Dermis blood vessel endothelial cell (primary cell): ENCODE data around the gene PTPRH. TPM values are rescaled to one million over a fixed set of nuclear protein-coding genes. Genes with fewer than 3 reads are reported as not detected.

Source experiments
- DNase-seq: peaks from one replicate; pipeline ENCODE4 v3.0.0; 2010
- total RNA-seq: library from RNA; depleted of rRNA; stranded (reverse); fragments of >200 nt; gene quantifications from 2 replicates; pipeline ENCODE4 v1.2.3, GENCODE V29; 2014

Gene PTPRH, protein sequence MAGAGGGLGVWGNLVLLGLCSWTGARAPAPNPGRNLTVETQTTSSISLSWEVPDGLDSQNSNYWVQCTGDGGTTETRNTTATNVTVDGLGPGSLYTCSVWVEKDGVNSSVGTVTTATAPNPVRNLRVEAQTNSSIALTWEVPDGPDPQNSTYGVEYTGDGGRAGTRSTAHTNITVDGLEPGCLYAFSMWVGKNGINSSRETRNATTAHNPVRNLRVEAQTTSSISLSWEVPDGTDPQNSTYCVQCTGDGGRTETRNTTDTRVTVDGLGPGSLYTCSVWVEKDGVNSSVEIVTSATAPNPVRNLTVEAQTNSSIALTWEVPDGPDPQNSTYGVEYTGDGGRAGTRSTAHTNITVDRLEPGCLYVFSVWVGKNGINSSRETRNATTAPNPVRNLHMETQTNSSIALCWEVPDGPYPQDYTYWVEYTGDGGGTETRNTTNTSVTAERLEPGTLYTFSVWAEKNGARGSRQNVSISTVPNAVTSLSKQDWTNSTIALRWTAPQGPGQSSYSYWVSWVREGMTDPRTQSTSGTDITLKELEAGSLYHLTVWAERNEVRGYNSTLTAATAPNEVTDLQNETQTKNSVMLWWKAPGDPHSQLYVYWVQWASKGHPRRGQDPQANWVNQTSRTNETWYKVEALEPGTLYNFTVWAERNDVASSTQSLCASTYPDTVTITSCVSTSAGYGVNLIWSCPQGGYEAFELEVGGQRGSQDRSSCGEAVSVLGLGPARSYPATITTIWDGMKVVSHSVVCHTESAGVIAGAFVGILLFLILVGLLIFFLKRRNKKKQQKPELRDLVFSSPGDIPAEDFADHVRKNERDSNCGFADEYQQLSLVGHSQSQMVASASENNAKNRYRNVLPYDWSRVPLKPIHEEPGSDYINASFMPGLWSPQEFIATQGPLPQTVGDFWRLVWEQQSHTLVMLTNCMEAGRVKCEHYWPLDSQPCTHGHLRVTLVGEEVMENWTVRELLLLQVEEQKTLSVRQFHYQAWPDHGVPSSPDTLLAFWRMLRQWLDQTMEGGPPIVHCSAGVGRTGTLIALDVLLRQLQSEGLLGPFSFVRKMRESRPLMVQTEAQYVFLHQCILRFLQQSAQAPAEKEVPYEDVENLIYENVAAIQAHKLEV
- total RNA-seq, result 0.17 and 0.19 TPM in 2 replicates

DNA sequence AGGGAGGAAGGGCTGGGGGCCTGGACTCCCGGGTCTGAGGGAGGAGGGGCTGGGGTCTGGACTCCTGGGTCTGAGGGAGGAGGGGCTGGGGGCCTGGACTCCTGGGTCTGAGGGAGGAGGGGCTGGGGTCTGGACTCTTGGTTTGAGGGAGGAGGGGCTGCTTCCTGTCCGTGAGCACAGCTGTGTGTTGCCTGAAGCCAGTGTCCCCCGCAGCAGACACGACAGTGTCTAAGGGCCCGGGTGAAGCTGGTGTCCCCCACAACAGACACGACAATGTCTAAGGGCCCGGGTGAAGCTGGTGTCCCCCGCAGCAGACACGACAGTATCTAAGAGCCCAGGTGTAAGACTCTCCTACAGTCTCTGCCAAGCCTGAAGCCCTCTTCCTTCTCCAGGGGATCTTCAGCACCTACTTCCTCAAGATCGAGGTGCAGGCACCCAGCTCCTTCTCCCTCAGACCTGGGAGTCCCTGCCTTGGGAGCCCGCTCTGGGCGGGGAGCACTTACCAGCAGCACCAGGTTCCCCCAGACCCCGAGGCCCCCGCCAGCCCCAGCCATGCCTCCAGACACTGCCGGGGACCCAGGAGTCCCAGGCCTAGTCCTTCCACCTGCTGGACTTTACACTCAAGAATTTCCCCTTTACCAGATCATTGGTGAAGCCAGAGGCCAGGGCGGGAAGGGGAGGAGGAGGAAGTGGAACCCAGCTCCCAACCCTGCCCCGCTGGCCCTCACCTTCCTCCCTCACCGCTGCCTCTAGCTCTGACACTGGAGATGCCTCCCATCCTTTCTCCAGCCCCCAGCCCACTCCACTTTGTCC lies at the start of gene PTPRH:
Gene PTPRH, minus strand, starts transcription at position 622 of the 813 bp plus-strand sequence. Its CDS starts 68 bp downstream, at position 554.
- no peak for DNase-seq

DNA sequence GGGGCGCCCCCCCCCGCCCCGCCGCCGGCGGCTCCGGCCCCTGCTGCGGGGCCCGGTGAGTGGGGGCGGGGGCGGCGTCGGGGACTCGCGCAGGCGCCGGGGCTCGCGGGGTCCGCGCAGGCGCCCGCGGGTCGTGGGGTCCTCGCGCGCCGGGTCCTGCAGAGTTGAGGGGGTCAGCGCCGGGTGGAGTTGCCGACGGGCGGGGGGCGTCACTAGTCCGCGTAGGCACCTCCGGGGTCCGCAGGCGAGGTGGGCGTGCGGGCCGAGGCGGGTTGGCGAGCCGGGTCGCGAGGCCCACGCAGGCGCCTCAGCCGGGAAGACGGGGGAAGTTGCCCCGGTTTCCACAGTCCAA lies 49.2 kb upstream of the PTPRH start:
- no peak for DNase-seq

DNA sequence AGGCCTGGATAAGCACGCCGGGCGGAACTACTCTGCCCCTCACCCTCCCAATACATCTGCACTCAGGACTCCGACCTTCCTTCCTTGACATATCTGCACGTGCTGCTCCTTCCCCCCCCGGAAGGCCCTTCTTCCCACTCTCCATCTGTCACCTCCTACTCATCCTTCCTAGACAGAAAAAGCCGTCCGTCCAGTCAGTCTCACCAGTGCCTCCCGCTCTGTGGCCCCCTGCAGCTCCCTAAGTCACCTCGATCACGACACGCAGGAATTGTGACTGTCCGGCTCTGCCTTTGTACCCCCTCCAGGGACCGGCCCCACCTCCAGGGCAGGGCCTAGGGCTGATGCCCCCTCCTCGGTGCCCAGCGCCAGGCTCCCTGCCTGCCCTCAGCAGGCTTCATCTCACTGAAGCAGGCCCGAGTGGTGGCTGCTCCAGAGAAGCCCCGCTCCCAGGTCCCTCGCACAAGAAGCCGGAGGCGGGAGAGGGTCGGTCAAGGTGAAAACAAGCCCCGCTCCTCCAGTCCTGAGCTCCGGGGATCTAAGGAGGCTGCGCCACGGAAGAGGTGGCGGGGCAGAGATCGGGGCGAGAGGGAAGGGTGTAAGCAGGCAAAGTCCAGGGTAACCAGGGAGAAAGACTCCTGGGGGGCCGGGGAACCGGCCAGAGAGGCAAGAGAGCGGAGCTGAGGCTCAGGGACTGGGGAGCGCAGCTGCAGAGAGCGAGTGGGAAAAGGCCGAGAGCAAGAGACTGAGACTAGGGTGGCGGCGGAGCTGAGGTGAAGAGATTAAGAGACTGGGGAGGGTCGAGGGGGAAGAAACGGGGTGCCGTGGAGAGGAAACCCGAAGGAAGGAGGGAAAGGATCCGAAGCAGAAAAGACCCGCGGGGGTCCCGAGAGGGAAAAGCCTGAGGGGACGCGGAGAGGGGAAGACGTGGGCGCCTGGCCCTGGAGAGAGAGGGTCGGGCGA lies 48.4 kb upstream of the PTPRH start:
- DNase-seq, result peak; percentile 36

DNA sequence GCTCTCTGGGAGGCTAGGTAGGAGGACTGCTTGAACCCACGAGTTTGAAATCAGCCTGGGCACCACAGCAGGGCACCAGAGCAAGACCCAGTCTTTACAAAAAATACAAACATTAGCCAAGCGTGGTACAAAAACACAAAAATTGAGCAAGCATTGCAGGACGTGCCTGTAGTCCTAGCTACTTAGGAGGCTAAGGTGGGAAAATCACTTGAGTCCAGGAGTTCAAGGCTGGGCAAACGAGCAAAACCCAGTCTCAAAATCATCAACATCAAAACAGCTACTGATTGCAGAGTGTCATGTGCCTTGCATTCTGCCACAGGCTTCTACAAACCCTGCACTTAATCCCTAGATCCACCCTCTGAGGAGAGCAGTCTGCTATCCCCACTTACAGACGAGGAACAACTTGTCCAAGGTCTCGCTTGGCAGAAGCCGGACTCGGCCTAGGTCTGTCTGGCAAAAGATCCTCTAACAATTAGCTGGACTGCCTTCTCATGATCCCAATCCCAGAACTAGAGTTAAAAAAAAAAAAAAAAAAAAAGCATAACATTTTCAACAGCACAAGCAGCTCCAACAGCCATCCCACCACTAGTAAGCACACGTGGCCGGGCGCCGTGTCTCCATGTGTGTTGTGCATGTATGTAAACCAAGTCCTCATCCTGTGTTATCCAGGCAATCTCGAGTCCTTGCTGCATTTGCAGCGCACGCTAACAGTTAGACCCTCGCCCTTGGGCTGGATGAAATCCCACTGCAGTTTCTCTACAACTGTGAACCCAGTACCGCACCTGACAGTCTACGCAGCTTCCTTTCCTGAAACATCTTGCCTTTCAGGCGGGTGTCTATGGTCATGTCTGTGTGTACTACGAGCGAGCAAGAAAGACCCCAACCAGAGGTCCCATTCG lies 47.5 kb upstream of the PTPRH start:
- peak; percentile 11 for DNase-seq

DNA sequence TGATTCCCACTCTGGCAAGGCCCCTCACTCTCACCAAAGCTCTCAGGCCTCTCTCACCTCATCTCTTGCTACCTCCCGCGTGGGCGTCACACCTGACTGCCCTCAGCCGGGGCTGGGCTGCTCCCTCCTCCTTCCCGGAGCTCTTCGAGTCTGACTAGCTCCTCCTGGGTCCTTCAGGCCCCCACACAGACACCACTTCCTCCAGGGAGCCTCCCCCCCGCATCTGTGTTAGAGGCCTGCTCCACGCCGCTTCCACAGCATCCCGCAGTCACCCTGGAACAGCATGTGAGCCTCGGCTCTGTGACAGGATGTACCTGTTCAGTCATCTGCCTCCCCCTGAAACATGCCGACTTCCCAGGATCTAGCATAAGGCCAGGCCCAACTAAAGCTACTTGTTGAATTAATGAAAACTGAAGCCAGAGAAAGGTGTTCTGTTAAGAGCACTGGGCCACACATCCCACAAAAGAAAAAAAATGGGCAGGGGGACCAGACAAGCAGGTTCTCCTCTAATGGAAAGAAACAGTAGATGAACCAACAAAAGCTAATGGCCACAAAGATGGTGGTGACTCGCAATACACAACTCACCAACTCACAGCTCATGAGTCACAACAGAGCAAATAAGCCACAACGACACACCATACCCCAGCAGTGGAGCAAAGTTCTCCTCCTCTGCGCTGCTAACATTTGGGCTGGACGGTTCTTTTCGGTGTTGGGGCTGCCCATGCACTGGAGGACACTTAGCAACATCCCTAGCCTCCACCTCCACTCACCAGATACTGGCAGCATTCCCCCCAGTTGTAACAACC lies 46.5 kb upstream of the PTPRH start:
- peak; percentile 9 for DNase-seq

DNA sequence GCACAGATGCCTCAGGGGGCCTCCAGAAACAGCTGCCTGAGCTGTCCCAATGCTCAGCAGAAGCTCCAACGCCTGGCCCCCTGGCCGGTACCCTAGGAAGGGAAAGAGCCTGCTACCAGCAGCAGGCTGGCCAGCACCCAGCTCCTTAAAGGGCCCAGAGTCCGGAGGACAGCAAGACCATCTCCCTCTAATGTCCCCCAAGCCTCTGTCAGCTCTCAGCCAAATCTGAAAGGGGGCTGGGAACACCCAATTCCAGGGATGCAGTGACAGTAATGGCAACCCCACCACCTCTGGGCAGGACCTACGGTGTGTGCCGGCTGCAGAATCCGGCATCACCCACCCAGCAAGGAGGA lies 45.3 kb upstream of the PTPRH start:
- DNase-seq, result no peak

DNA sequence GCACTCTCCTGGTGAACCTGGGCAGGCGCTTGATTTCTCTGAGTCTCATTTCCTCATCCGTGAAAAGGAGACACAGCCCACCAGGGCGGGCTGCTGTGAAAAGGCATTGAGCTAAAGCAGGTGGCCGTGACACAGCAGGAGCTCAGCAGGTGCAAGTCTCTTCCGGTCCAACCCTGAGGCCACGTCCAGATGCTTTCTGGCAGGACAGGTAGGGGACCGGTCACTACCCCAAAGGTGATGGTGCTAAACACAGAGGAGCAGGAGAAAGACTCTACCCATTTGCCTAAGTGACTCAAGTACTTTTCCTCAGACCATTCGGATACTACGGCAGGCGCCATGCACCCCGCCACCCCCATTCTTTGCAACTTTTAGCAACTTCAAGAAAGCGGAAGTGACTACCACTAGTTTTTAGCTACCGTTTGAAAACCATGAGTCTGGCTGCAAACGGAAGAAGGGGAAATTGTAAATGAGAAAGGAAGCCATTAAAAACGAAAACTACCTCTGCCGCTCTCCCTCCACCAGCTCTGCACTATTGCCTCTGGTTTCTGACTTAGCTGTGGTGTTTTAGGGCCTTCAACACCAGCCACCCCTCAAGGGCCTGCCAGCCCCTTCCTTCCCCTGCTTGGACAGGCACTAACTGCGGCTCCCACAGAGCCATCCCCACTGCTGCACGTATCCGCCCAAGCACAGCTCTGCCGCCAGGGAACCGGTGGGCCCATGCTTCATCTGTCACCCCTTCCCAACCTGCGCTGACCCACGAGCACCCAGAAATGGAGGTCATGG lies 44.7 kb upstream of the PTPRH start:
- DNase-seq, result peak; percentile 58

DNA sequence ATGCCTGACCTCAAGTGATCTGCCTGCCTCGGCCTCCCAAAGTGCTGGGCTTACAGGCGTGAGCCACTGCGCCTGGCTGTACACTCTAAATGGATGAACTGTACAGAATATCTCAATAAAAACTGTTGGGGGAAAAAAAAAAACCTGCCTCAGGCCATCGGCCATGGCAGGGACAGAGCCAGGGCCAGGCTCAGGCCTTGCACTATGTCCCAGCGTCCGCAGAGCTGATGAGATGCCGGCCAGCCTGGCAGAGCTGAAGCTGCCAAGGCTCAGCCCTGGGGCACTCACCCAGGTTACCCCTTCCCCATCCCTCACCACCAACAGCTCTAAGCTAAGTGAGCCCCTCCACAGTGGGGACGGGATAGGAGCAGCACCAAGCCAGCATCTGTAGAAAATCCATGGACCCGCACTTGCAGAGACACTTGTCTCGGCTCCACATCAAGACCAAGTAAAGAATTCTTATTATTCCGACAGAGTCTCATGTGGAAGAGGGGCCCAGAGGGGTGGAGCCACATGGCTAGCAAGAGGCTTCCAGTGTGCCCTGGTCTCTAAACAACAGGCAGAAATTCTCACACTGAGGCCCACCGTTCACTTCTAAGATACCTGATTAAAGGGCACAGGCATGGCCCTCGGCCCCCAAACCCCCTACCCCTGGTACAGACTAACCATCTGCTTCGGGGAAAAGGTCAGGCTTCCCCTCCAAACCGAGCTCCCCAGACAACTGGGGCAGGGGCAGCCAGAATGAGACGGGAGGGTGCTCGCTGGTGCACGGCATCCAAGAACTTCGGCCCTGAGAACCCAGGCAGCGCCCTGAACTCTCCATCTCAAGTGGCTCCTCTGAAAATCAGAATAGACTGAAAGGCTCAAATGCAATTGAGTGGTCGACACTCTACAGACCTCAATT lies 43.7 kb upstream of the PTPRH start:
- DNase-seq, result no peak

DNA sequence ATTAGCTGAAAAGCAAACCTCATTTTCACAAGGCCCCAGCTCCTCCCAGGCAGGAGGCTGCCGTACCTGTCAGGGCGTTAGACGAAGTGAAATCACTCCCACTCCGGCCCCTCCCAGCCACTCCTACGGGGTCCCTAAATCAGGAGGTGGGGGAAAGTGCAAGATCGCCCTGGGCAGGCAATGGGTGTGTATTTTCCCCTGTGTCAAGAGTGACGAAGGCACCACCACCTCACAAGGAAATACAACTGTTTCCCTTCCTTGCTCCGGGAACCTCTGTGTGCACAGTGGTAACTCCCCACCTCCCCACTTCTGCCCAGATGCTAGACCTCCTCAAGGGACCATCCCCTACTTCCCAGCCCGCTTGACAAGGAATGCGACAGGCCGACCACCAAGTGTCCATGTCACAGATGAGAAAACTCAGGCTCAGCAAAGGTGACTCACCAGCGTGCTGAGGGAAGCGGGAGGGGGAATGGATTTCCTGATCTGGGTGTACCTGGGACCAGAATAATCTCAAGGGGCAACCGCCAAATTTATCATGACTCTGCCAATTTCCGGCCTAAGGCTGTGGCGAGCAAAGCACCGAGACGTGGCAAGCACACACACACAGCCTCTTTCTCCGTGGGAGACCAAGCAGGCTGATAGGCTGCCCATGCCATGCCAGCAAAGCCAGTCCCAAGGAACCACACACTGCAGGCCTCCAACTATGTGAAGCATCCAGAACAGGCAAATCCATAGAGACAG lies 42.2 kb upstream of the PTPRH start:
- DNase-seq, result peak; percentile 57

DNA sequence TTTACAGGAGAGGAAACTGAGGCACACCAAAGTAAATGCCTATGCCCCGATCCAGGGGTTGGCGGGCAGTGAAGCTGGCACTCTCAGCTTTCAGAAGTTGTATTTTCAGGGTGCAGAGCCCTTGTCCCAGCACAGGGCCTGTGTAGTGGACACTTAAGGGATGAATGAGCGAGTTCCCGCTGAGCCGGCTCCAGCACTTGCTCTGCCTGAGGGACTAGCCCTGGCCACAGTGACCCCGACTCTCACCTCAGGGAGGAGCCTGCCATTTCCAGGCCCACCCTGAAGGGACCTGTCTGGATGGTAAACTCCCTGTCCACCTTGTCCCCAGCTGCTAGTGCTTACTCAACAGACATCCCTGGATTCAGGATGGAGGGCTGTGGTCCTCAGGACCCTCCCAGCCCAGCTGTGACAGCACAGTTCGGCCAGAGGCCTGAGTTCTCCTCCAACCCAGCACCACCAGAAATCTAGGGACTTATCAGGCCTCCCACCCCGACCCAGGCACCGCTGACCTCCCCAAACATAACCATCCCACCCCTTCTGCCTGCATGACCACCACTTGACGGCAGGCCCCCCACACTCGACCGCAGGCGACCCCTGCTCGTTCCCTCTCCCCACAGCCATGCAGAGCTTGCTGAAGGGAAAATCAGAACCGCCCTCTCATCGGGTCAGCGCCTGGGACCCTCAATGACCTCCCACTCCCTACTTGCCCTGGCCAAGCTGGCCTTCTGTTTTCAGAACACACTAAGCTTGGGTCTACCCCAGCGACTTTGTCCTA lies 41.1 kb upstream of the PTPRH start:
- no peak for DNase-seq

DNA sequence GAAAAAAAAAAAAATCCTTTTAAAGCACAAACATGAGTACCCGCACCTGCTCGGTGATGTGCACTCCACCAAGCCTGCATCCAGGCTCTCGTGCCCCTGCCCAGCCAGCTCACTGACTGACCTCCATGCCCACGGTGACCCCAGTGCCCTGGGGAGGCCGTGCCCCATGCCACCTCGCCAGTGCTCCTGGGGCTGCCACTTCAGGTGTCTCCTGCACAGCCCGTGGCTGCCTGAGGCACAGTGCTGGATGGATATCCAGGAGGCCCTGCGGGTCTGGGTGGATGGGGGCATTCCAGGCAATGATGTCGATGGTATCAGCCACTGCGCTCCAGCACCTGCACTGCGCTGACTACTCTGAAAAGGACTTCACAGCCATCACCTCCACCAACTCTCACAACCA lies 40.5 kb upstream of the PTPRH start:
- DNase-seq, result no peak

DNA sequence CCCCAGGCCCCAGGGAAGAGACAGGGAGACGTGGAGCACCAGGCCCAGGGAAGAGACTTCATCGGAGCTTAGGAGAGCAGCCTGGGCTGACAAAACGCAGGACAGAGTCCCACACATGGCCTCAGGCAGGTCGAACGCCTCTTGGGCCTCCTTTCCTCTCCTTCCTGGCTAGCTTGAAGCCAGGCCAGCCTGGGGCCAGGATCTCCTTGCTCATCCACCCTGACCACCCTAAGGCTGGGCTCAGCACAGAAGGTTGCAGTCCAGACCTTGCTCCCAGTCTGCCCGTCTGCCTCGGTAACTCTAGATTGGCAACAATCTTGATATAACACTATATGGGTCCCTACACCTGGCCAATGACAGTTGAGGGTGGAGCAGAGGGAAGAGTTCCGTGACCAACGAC lies 39.4 kb upstream of the PTPRH start:
- DNase-seq, result no peak

DNA sequence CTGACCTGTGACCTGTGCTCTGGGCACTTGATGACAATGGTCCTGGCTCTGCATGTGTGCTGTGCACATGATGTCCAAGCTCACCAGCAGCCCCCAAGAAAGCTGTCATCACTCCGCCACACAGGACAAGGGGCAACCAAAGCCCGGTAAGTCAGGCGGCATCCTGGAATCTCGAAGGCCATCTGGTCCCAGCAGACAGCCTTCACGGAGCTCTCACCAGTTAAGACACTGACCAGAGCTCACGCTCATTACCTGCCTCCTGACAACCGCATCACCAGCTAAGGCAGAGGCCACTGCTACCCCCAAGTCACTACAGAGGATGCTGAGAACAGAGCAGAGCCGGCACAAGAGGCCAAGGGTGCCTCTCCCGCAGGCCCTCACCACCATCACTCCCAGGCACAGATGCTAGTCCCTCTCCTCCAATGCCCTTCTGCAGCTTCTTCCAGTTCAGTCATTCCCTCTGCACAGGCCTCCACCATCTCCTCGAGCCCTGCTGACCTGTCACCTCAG lies 38.9 kb upstream of the PTPRH start:
- no peak for DNase-seq

DNA sequence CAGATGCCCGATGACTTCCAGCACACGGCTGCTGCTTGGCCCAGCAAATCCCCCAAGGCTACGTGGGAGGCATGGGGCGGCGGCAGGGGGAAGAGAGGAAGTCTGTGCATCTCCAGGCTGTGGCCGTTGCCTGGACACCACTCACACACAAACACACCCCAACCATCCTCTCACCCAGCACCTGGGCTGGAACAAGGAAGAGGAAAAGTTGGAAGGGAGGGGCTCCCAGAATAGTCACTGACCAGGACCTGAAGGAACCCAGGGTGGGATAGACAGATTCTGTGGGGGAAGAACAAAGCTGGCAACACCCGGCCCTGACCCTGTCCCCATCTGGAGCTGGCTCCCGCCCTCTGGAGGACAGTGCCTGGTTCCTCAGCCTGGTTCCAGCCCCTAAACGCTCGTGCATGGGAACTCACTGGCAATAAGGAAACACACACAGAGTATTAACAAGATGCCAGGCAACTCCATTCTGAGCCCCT lies 38.4 kb upstream of the PTPRH start:
- DNase-seq, result peak; percentile 53
